ENCODE data around the gene NKD1. TPM values are rescaled to one million over a fixed set of nuclear protein-coding genes. Genes with fewer than 3 reads are reported as not detected.

Gene NKD1
- total and polyA plus RNA-seq, 2 donors (not counting 1 experiment from before 2014, with no cell fraction given) = 0.16 to 1.9 TPM

- 100% methylated on average over 2 of the region's 2 CpGs for WGBS (ENCODE audit: insufficient coverage)
- no peaks in the 10 kb centered on the region for H3K27me3 ChIP-seq (replicated peaks in 1 of 4; ENCODE audit: control extremely low read depth in 1 of 4, control insufficient read depth in 3 of 4, insufficient read depth in 4 of 4, low read length in 3 of 4)
- H3K79me2 ChIP-seq (ENCODE audit: control insufficient read depth, insufficient read depth, low read length) = no peaks in the 10 kb centered on the region
- H4K20me1 ChIP-seq (ENCODE audit: control insufficient read depth, insufficient read depth, low read length, poor library complexity, severe bottlenecking) = no peaks in the 10 kb centered on the region
- CTCF ChIA-PET = interaction anchor here (0.5 kb wide), 1 partner anchor 536 kb away, joined by 3 read pairs; no protein-coding TSS in a partner anchor
- POLR2A ChIA-PET = no interaction called here
- TF ChIP-seq CTCF (IDR thresholded peaks at IDR 0.05) = no peak
- no peak for TF ChIP-seq EZH2 (IDR thresholded peaks at IDR 0.05; ENCODE audit: borderline replicate concordance, insufficient read depth, low read depth, low read length, poor library complexity, severe bottlenecking)
- DNase-seq (no peak), ATAC-seq (ENCODE audit: low read depth) (no peak)
- intact Hi-C loops (cut with micrococcal nuclease) = no loop called here
- no peaks in the 10 kb centered on the region for H3K36me3 ChIP-seq (replicated peaks in 1 of 2; ENCODE audit: control extremely low read depth in 1 of 2, control insufficient read depth in 1 of 2, extremely low read depth in 1 of 2, insufficient read depth in 2 of 2, low read length in 1 of 2)
- Mint-ChIP-seq H3K4me1 (peaks cover 5% of the 10 kb centered on the region), H3K27ac (no peak overlapping the region), H3K4me3 (no peak overlapping the region), H3K27me3 (no peaks in the 10 kb centered on the region), H3K9me3 (ENCODE audit: insufficient read depth) (peaks cover 3% of the 10 kb centered on the region)
- no peak overlapping the region for H2AFZ ChIP-seq (ENCODE audit: insufficient read depth, low read depth, low read length, poor library complexity, severe bottlenecking)
- H3K4me1 ChIP-seq (ENCODE audit: control insufficient read depth in 2 of 2, insufficient read depth in 2 of 2, low read length in 2 of 2) = peaks cover 3 to 4% of the 10 kb centered on the region in 2 donors
- no peak overlapping the region for H3K4me2 ChIP-seq (replicated peaks; ENCODE audit: low read depth, low read length, poor library complexity, severe bottlenecking)
- no peak overlapping the region for H3K9ac ChIP-seq (ENCODE audit: low read length)
- H3K4me3 ChIP-seq (ENCODE audit: control extremely low read depth in 1 of 5, extremely low read depth in 1 of 5, insufficient read depth in 1 of 5, low read depth in 2 of 5, low read length in 4 of 5) = no peak overlapping the region
- H3K27ac ChIP-seq (ENCODE audit: low read length in 2 of 2) = no peak overlapping the region
- peaks cover 0 to 5% (median 0%) of the 10 kb centered on the region in 3 donors for H3K9me3 ChIP-seq (ENCODE audit: control extremely low read depth in 1 of 3, control insufficient read depth in 2 of 3, insufficient read depth in 1 of 3, low read length in 2 of 3)
Measured at GRCh38 chr16:50575743-50576142, 27.5 kb downstream of the NKD1 start.

GRCh38 chr16:50576403-50577113 lies 28.4 kb downstream of the NKD1 start:
- no peak overlapping the region for H2AFZ ChIP-seq (ENCODE audit: insufficient read depth, low read depth, low read length, poor library complexity, severe bottlenecking)
- no peak overlapping the region for H3K4me3 ChIP-seq (ENCODE audit: control extremely low read depth in 1 of 5, extremely low read depth in 1 of 5, insufficient read depth in 1 of 5, low read depth in 2 of 5, low read length in 4 of 5)
- TF ChIP-seq EZH2 (IDR thresholded peaks at IDR 0.05; ENCODE audit: borderline replicate concordance, insufficient read depth, low read depth, low read length, poor library complexity, severe bottlenecking) (no peak), CTCF (IDR thresholded peaks at IDR 0.05) (no peak)
- H3K4me1 ChIP-seq (ENCODE audit: control insufficient read depth in 2 of 2, insufficient read depth in 2 of 2, low read length in 2 of 2) = peaks cover 3 to 4% of the 10 kb centered on the region in 2 donors
- no peak overlapping the region for H3K27ac Mint-ChIP-seq
- 75% methylated on average over 1 of the region's 3 CpGs for WGBS (ENCODE audit: insufficient coverage)
- H3K4me1 Mint-ChIP-seq = peaks cover 5% of the 10 kb centered on the region
- no peak overlapping the region for H3K4me3 Mint-ChIP-seq
- H4K20me1 ChIP-seq (ENCODE audit: control insufficient read depth, insufficient read depth, low read length, poor library complexity, severe bottlenecking) = no peaks in the 10 kb centered on the region
- intact Hi-C loops (cut with micrococcal nuclease) = no loop called here
- no peaks in the 10 kb centered on the region for H3K36me3 ChIP-seq (replicated peaks in 1 of 2; ENCODE audit: control extremely low read depth in 1 of 2, control insufficient read depth in 1 of 2, extremely low read depth in 1 of 2, insufficient read depth in 2 of 2, low read length in 1 of 2)
- CTCF ChIA-PET = no interaction called here
- peaks cover 3% of the 10 kb centered on the region for H3K9me3 Mint-ChIP-seq (ENCODE audit: insufficient read depth)
- DNase-seq (no peak), ATAC-seq (ENCODE audit: low read depth) (no peak)
- H3K27ac ChIP-seq (ENCODE audit: low read length in 2 of 2) = no peak overlapping the region
- peaks cover 0 to 5% (median 0%) of the 10 kb centered on the region in 3 donors for H3K9me3 ChIP-seq (ENCODE audit: control extremely low read depth in 1 of 3, control insufficient read depth in 2 of 3, insufficient read depth in 1 of 3, low read length in 2 of 3)
- H3K79me2 ChIP-seq (ENCODE audit: control insufficient read depth, insufficient read depth, low read length) = no peaks in the 10 kb centered on the region
- POLR2A ChIA-PET = no interaction called here
- H3K27me3 ChIP-seq (replicated peaks in 1 of 4; ENCODE audit: control extremely low read depth in 1 of 4, control insufficient read depth in 3 of 4, insufficient read depth in 4 of 4, low read length in 3 of 4) = no peaks in the 10 kb centered on the region
- no peaks in the 10 kb centered on the region for H3K27me3 Mint-ChIP-seq
- H3K9ac ChIP-seq (ENCODE audit: low read length) = no peak overlapping the region
- no peak overlapping the region for H3K4me2 ChIP-seq (replicated peaks; ENCODE audit: low read depth, low read length, poor library complexity, severe bottlenecking)
